ENCODE measurements around the gene PRKCA. TPM values are rescaled to one million over a fixed set of nuclear protein-coding genes. Genes with fewer than 3 reads are reported as not detected.
A peak's percentile ranks its signal among the peaks of the same experiment; 100 is the strongest.

Gene PRKCA
- total RNA-seq, 1 experiment from 2014 or later, result 20.7 TPM

DNA sequence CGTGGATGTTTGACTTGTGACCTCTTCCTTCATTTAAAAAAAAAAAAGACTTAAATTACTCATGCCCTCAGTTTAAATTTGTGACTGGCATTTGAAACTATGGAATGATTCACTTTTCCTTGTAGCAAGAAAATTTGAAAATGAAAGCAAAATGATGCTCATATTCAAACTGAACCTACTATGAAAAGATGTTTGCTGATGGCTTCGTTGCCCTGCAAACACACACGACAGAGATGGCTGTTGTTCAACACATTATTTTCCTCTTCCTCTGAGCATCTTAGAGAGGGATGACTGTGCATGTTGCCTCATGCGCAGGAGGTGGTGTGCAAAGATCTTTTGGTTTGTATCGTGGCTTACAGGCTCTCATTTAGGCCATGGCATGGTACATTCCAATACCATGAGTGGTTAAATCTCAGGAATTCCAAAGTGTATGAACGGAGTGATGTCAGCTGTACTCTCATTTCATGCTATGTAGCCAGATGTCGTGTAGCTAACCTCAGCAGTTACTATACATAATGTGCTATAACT, 164.5 kb downstream of the PRKCA start:
- POLR2A ChIA-PET, result interaction anchor here (0.6 to 2.8 kb wide), 9 partner anchors 26 to 209 kb away, joined by 3 to 23 read pairs (median 6); no protein-coding TSS in a partner anchor
- Mint-ChIP-seq H3K4me1 (ENCODE audit: insufficient read depth, unreplicated experiment) (peaks cover 33% of the 10 kb centered on the region), H3K36me3 (ENCODE audit: insufficient read depth, unreplicated experiment) (no peaks in the 10 kb centered on the region), H3K27ac (ENCODE audit: low read depth, unreplicated experiment) (peak overlapping the region; percentile 84), H3K27me3 (ENCODE audit: insufficient read depth, unreplicated experiment) (no peaks in the 10 kb centered on the region), H3K4me3 (ENCODE audit: unreplicated experiment) (peak overlapping the region; percentile 70), H3K9me3 (ENCODE audit: unreplicated experiment) (no peaks in the 10 kb centered on the region)
- DNase-seq (ENCODE audit: unreplicated experiment), result peak; percentile 96
- BruUV-seq (replicated peaks), result no TSS peak
- CTCF ChIA-PET, result interaction anchor here (0.6 to 0.7 kb wide), 2 partner anchors 29 to 80 kb away, joined by 3 read pairs; no protein-coding TSS in a partner anchor
- TF ChIP-seq, protein P1, sequence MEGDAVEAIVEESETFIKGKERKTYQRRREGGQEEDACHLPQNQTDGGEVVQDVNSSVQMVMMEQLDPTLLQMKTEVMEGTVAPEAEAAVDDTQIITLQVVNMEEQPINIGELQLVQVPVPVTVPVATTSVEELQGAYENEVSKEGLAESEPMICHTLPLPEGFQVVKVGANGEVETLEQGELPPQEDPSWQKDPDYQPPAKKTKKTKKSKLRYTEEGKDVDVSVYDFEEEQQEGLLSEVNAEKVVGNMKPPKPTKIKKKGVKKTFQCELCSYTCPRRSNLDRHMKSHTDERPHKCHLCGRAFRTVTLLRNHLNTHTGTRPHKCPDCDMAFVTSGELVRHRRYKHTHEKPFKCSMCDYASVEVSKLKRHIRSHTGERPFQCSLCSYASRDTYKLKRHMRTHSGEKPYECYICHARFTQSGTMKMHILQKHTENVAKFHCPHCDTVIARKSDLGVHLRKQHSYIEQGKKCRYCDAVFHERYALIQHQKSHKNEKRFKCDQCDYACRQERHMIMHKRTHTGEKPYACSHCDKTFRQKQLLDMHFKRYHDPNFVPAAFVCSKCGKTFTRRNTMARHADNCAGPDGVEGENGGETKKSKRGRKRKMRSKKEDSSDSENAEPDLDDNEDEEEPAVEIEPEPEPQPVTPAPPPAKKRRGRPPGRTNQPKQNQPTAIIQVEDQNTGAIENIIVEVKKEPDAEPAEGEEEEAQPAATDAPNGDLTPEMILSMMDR (IDR thresholded peaks at IDR 0.05; ENCODE audit: unreplicated experiment), result no peak
- intact Hi-C loops (cut with micrococcal nuclease), result loop anchor here (1.0 to 10.0 kb wide), 6 partner anchors 8 to 210 kb away; no protein-coding TSS in a partner anchor

DNA sequence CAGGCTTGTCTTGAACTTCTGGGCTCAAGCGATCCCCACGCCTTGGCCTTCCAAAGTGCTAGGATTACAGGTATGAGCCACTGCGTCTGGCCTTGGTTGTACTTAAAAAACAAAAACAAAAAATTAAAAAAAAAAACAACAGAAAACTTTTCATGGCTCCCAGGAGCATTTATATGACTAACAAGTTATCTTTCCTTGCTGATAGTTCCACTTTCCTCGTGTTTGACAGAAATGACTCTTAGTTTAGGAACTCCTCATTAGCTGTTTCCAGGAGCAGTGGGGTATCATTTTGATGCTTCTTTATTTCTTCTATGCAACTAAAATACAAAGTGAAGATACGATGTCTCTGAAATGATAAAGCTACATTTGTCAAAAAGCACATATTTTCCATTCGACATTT, 165.4 kb downstream of the PRKCA start:
- no peaks in the 10 kb centered on the region for H3K9me3 Mint-ChIP-seq (ENCODE audit: unreplicated experiment)
- ChIA-PET POLR2A (interaction anchor here (0.6 to 2.6 kb wide), 13 partner anchors 8 to 1405 kb away, joined by 3 to 15 read pairs (median 5); no protein-coding TSS in a partner anchor), CTCF (interaction anchor here (0.6 to 1.1 kb wide), 3 partner anchors 99 to 208 kb away, joined by 3 to 4 read pairs (median 3); no protein-coding TSS in a partner anchor)
- no peak for DNase-seq (ENCODE audit: unreplicated experiment)
- H3K27ac Mint-ChIP-seq (ENCODE audit: low read depth, unreplicated experiment), result peak overlapping the region; percentile 84
- TF ChIP-seq, protein P1 (IDR thresholded peaks at IDR 0.05; ENCODE audit: unreplicated experiment), result no peak
- no peaks in the 10 kb centered on the region for H3K27me3 Mint-ChIP-seq (ENCODE audit: insufficient read depth, unreplicated experiment)
- intact Hi-C loops (cut with micrococcal nuclease), result loop anchor here (1.0 to 10.0 kb wide), 6 partner anchors 8 to 209 kb away; no protein-coding TSS in a partner anchor
- BruUV-seq (replicated peaks), result no TSS peak
- H3K36me3 Mint-ChIP-seq (ENCODE audit: insufficient read depth, unreplicated experiment), result peaks cover 4% of the 10 kb centered on the region
- peaks cover 30% of the 10 kb centered on the region for H3K4me1 Mint-ChIP-seq (ENCODE audit: insufficient read depth, unreplicated experiment)
- no peak overlapping the region for H3K4me3 Mint-ChIP-seq (ENCODE audit: unreplicated experiment)

DNA sequence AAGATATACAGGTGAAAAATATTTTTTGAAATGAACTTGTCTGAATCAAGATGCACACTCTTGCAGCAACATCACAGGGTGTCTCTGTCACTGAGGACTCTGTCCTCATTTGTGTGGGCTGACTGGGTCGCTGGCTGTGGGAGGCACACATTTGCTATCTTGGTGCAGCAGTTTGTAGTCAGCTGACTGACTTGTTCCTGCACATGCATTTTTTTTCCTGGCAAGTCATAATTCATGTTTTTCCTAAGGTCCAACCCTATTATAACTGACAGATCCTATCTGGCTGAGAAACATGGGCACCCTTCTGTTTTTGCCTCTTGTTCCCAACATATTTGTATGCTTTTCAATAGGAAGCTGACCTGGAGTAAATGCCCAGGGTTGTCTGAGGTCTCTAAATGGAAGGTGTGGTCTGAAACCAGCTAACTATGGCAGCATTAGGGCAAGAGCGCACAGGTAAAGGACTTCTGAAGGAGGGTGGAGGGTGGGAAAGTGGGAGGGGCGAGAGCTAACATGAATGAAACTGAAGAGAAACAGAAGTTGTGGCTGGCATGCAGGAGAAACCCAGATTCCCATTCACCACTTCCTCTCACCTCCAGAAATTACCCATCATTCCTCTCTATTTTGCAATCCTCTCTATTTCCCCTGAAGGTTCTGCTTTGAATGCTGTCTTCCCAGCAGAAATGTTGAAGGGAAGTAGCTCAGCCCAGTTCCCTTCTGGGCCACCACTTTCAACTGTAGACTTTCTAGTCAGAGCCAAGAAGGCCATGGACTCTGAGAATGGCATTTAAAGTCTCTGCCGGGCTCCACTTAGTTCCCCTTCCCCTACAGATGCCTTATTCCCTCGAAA, 166.1 kb downstream of the PRKCA start:
- Mint-ChIP-seq H3K27ac (ENCODE audit: low read depth, unreplicated experiment) (peak overlapping the region; percentile 84), H3K4me1 (ENCODE audit: insufficient read depth, unreplicated experiment) (peaks cover 24% of the 10 kb centered on the region), H3K27me3 (ENCODE audit: insufficient read depth, unreplicated experiment) (no peaks in the 10 kb centered on the region), H3K9me3 (ENCODE audit: unreplicated experiment) (no peaks in the 10 kb centered on the region), H3K4me3 (ENCODE audit: unreplicated experiment) (peak overlapping the region; percentile 3), H3K36me3 (ENCODE audit: insufficient read depth, unreplicated experiment) (peaks cover 4% of the 10 kb centered on the region)
- intact Hi-C loops (cut with micrococcal nuclease), result loop anchor here (5.0 to 10.0 kb wide), 2 partner anchors 39 to 194 kb away; no protein-coding TSS in a partner anchor
- POLR2A ChIA-PET, result interaction anchor here (0.6 to 2.6 kb wide), 12 partner anchors 9 to 1405 kb away, joined by 3 to 15 read pairs (median 4); no protein-coding TSS in a partner anchor
- no TSS peak for BruUV-seq (replicated peaks)
- peak; percentile 67 for DNase-seq (ENCODE audit: unreplicated experiment)
- CTCF ChIA-PET, result interaction anchor here (0.6 to 1.1 kb wide), 5 partner anchors 15 to 209 kb away, joined by 3 to 4 read pairs (median 3); no protein-coding TSS in a partner anchor
- TF ChIP-seq, protein P1 (IDR thresholded peaks at IDR 0.05; ENCODE audit: unreplicated experiment), result no peak

DNA sequence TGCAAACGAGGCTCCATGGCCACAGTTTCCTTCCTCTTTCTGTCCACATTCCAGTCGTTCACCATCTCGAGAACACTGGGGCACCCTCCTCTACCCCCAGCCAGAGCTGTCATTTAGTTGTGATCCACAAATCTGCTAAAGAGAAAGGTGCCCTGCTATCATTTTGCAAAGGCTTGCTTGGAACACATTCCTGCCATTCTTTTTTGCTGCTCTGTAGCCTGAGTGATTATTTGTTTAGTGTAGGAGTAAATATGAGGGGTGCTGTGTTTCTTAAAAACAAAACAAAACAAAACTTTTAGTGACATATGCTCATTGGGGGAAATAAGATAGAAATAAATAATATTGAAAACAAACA, 166.7 kb downstream of the PRKCA start:
- intact Hi-C loops (cut with micrococcal nuclease), result loop anchor here (5.0 to 10.0 kb wide), 2 partner anchors 38 to 194 kb away; no protein-coding TSS in a partner anchor
- BruUV-seq (replicated peaks), result no TSS peak
- Mint-ChIP-seq H3K36me3 (ENCODE audit: insufficient read depth, unreplicated experiment) (peaks cover 4% of the 10 kb centered on the region), H3K27me3 (ENCODE audit: insufficient read depth, unreplicated experiment) (no peaks in the 10 kb centered on the region), H3K4me1 (ENCODE audit: insufficient read depth, unreplicated experiment) (peaks cover 19% of the 10 kb centered on the region), H3K9me3 (ENCODE audit: unreplicated experiment) (no peaks in the 10 kb centered on the region), H3K4me3 (ENCODE audit: unreplicated experiment) (peak overlapping the region; percentile 3), H3K27ac (ENCODE audit: low read depth, unreplicated experiment) (peak overlapping the region; percentile 84)
- TF ChIP-seq, protein P1 (IDR thresholded peaks at IDR 0.05; ENCODE audit: unreplicated experiment), result no peak
- ChIA-PET CTCF (interaction anchor here (0.6 kb wide), 1 partner anchor 15 kb away, joined by 3 read pairs; no protein-coding TSS in a partner anchor), POLR2A (interaction anchor here (0.8 to 2.6 kb wide), 7 partner anchors 9 to 165 kb away, joined by 3 to 15 read pairs (median 4); no protein-coding TSS in a partner anchor)
- no peak for DNase-seq (ENCODE audit: unreplicated experiment)

All from MCF 10A (cell line).